ENCODE data around the gene OR2T11.
"Not testable (repeated sequence)": the region's sequence is repeated elsewhere in the genome, so short reads cannot be mapped to it uniquely, and the experiment has no call there.

OR2T11 gene

GRCh38 chr1:248618878-248619277 lies 16.0 kb downstream of the OR2T11 start:
- DNase-seq (ENCODE audit: low read depth): no peak

GRCh38 chr1:248618119-248618518 lies 16.8 kb downstream of the OR2T11 start:
- no peak for DNase-seq (ENCODE audit: low read depth)

DNA sequence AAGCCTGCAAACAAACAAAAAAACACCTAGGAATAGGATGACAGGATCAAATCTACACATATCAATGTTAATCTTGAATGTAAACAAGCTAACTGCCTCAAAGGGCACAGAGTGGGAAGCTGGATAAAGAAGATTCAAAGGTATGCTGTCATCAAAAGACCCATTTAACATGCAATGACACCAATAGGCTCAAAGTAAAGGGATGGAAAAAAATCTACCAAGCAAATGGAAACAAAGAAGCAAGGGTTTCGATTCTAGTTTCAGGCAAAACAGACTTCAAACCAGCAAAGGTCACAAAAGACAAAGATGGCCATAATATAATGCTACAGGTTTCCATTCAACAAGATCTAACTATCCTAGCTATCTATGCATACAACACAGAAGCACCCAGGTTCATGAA lies 21.1 kb downstream of the OR2T11 start:
- DNase-seq (ENCODE audit: low read depth): no peak

DNA sequence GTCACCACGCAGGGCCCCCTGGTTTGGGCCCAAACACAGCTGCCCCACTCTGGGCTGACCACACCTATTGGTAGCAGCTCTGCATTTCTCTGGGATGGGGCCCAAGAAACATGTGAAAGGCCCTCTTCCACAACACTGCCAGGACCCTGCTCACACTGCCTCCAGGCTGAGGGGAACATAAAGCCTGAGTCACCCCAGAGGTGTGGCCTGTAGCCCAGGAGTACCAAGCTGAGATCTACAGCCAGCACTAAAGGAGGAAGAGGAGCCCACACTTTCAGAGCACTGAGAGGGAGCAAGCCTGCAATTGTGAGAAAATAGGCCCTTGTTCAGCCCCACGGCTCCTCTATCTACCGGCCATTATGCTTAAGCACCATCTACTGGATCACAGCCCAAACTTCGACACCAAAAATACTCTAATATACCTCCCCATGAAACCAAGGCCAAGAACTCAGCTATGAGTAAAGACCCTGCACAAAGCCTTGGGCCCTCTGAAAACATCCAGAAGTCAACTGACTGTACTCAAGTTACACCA lies 22.9 kb downstream of the OR2T11 start:
- no peak for DNase-seq (ENCODE audit: low read depth)

GRCh38 chr1:248610301-248610700 lies 24.6 kb downstream of the OR2T11 start:
- DNase-seq (ENCODE audit: low read depth): no peak

DNA sequence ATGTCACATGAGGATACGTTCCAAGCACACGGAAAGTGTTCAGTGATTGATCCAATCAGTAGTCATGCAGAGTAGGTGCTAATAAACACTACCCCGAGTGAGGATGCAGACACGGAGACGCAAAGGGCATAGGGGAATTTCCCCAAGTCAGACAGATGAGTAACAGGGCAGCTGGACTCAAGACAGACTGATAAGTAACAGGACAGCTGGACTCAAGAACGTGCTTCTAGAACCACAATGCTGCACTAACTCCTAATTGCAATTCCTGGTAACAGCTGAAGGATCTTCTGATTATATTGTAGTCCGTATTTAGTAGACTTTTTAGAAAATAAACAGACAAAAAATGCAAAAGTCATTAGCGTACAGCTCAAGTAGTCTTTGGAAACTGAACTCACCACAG lies 35.5 kb downstream of the OR2T11 start:
- DNase-seq (ENCODE audit: low read depth): no peak

GRCh38 chr1:248597589-248597988 lies 37.3 kb downstream of the OR2T11 start, which contains the start of gene OR2T10:
OR2T10 (minus strand) TSS chr1:248597700; CDS start chr1:248593768, 3,932 bp downstream.
- DNase-seq (ENCODE audit: low read depth): no peak

DNA sequence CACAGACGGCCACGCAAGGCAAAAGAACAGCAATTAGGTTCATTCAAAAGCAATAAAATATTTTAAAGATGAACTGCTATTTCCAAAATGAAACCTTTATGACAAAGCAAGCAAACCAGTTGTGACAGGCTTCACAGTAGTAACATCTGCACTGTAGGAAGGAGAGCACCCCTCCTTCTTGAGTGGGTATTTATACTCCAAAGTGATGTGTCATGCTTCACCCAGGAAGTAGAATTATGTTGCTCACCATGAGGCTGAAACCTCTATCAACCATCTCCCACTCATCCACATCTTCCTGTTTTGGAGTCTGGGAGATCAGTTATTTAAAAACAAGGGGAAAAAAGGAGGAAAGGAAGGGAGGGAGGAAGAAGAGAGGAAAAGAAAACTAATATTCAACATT lies 38.3 kb downstream of the OR2T11 start:
- DNase-seq (ENCODE audit: low read depth): no peak

DNA sequence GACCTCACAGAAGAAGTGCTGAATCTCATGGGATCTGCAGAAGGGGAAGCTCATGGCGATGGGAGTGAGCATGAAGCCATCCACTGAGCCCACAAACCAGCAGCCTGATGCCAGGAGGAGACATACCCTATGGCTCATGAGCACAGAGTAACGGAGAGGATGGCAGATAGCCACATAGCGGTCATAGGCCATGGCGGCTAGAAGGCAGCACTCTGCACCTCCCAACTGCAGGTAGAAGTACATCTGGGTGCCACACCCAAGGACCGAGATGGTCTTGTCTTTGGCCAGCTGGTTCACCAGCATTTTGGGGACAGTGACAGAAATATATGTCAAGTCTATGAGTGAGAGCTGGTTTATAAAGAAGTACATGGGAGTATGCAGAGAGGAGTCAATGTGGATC lies 41.7 kb downstream of the OR2T11 start:
- DNase-seq (ENCODE audit: low read depth): no peak

- no peak for DNase-seq (ENCODE audit: low read depth)
Observed at GRCh38 chr1:248592655-248593054, 42.2 kb downstream of the OR2T11 start.

DNA sequence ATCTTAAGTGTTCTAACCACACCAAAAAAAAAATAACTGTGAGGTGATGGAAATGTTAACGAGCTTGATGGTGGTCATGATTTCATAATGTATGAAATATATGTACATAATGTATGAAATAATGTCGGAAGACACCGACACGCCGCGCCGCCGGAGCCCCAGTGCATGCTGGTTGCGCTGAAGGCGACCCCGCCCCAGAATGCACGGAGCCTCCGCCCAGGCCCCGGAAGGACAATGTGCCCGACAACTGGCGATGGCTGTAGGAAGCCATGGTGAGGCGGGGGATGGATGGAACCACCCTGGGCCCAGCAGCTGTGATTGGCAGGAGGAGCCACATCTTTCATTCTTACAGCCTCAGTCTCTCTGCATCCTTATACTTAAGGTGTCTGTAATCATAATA lies 44.8 kb downstream of the OR2T11 start:
- DNase-seq (ENCODE audit: low read depth): no peak

DNA sequence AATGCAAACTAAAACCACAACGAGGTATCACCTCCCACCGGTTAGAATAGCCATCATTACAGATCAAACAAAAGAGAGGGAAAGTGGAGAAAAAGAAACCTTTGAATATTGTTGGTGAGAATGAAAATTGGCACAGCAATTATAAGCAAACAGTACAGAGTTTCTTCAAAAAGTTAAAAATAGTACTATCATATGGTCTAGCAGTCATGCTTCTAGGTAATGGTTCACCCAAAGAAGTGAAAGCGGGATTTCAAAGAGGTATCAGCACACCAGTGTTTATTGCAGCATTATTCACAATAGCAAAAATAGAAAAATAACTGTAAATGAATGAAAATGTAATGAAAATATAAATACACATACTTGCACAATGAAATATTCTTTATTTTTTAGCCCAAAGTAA lies 45.6 kb downstream of the OR2T11 start:
- no peak for DNase-seq (ENCODE audit: low read depth)

DNA sequence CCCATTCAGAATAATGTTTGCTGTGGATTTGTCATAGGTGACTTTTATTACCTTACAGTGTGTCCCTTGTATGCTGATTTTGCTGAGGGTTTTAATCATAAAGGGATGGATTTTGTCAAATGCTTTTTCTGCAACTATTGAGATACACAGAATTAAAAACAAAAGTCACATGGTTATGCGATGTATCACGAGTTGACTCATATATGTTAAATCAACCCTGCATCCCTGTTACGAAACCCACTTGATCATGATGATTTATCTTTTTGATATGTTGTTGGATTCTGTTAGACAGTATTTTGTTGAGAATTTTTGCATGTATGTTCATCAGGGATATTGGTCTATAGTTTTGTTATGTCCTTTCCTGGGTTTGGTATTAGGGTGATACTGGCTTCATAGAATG lies 49.6 kb downstream of the OR2T11 start:
- DNase-seq (ENCODE audit: low read depth): no peak

DNA sequence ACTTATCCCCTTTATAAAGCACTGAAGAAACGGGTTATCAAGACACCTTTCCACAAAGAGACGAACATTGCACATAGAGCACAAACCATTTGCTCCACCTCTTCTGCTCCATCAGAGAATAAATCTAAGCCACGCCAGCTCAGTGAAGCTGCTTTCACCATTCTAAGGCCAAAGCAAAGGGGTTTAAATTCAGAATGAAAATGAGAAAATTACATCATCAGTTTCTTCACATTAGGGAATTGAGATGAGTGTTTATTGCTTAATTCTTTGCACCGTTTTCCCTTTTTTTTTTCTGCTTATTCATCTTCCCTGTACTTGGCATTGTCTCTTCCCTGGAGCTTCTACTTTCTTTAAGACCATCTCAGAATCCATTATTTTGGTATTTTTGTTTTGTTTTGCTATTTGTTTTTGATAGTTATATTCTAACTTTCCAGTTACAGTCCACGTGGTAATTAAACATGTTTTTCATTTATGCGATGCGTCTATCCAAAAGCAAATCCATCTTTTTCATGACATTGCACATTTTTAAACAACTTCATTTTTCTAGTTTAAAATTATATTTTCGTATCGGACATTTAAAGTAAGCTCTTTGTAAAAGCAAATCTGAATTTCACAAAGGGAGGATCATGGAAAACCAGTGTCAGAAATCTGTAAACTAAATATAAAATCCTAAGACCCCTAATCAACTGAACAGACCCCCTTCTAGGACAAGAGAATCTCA lies 58.5 kb downstream of the OR2T11 start:
- no peak for DNase-seq (ENCODE audit: low read depth)

GRCh38 chr1:248574657-248575056 lies 60.2 kb downstream of the OR2T11 start, which contains the start of gene OR2T34:
OR2T34 (minus strand) TSS chr1:248574757; CDS start chr1:248574757, 0 bp downstream.
- DNase-seq (ENCODE audit: low read depth): not testable (repeated sequence)

- not testable (repeated sequence) for DNase-seq (ENCODE audit: low read depth)
Observed at GRCh38 chr1:248573856-248574255, 61.0 kb downstream of the OR2T11 start.

Data from CMK (cell line).